ENCODE data around the gene GNAI2. TPM values are rescaled to one million over a fixed set of nuclear protein-coding genes. Genes with fewer than 3 reads are reported as not detected.

GNAI2 gene
- total RNA-seq, 1 donor from 2014 or later: 176 TPM

- no peak for DNase-seq (ENCODE audit: low read depth, low spot score)
- H3K9me3 Mint-ChIP-seq: no peaks in the 10 kb centered on the region
- H3K27ac Mint-ChIP-seq (ENCODE audit: unreplicated experiment): no peak overlapping the region
- peaks cover 29% of the 10 kb centered on the region for H3K4me1 Mint-ChIP-seq
- TF ChIP-seq, protein P1, sequence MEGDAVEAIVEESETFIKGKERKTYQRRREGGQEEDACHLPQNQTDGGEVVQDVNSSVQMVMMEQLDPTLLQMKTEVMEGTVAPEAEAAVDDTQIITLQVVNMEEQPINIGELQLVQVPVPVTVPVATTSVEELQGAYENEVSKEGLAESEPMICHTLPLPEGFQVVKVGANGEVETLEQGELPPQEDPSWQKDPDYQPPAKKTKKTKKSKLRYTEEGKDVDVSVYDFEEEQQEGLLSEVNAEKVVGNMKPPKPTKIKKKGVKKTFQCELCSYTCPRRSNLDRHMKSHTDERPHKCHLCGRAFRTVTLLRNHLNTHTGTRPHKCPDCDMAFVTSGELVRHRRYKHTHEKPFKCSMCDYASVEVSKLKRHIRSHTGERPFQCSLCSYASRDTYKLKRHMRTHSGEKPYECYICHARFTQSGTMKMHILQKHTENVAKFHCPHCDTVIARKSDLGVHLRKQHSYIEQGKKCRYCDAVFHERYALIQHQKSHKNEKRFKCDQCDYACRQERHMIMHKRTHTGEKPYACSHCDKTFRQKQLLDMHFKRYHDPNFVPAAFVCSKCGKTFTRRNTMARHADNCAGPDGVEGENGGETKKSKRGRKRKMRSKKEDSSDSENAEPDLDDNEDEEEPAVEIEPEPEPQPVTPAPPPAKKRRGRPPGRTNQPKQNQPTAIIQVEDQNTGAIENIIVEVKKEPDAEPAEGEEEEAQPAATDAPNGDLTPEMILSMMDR (conservative IDR thresholded peaks at IDR 0.05): no peak
- H3K4me3 Mint-ChIP-seq: peak overlapping the region; percentile 98
- no peaks in the 10 kb centered on the region for H3K36me3 Mint-ChIP-seq (ENCODE audit: low read depth)
- peaks cover 6% of the 10 kb centered on the region for H3K27me3 Mint-ChIP-seq (ENCODE audit: low read depth)
Observed at GRCh38 chr3:50300681-50301254, 64.8 kb downstream of the GNAI2 start.

DNA sequence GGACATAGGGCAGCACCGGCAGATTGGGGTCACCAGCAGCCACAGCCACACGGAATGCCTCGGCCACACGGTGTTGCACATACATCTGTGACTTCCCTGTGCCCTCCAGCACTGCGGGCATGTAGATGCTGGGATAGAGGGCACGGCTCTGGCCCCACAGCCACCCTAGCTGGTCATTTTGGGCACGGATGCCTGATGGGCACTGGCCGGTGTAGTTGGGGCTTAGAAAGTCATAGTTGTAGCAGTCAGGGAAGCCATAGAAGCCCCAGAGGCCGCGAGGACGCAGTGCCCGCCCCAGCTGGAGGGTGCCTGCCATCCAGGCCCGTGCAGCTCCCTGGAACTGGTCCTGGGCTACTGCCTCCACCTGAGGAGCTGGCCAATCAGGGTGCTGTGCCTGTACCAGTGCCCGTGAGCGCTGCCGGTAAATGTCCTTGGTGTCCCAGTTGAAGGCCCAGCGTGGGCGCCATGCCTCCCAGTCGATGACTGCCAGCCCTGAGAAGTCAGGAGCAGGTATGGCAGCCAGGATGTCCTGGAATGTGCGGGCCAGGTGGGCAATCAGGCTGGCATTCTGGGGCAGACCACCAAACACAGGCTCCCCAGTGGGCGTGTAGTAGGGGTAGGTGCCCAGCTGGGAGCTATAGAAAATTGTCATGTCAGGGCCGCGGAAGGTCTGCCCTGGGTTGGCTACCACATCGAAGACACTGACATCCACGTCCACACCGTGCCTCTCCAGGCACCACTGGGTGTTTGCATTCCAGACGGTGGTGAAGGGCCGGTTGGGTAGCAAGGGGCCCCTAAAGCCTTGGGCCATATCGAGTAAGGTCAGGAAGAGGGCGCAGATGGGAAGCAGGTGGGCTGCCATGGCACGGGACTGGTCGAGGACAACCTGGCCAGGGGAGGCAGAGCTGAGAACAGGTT, 66.3 kb downstream of the GNAI2 start:
- DNase-seq (ENCODE audit: low read depth, low spot score): no peak
- H3K9me3 Mint-ChIP-seq: no peaks in the 10 kb centered on the region
- H3K27me3 Mint-ChIP-seq (ENCODE audit: low read depth): peaks cover 6% of the 10 kb centered on the region
- H3K4me3 Mint-ChIP-seq: peak overlapping the region; percentile 70
- H3K36me3 Mint-ChIP-seq (ENCODE audit: low read depth): no peaks in the 10 kb centered on the region
- TF ChIP-seq, protein P1 (conservative IDR thresholded peaks at IDR 0.05): no peak
- H3K27ac Mint-ChIP-seq (ENCODE audit: unreplicated experiment): no peak overlapping the region
- H3K4me1 Mint-ChIP-seq: peaks cover 29% of the 10 kb centered on the region

DNA sequence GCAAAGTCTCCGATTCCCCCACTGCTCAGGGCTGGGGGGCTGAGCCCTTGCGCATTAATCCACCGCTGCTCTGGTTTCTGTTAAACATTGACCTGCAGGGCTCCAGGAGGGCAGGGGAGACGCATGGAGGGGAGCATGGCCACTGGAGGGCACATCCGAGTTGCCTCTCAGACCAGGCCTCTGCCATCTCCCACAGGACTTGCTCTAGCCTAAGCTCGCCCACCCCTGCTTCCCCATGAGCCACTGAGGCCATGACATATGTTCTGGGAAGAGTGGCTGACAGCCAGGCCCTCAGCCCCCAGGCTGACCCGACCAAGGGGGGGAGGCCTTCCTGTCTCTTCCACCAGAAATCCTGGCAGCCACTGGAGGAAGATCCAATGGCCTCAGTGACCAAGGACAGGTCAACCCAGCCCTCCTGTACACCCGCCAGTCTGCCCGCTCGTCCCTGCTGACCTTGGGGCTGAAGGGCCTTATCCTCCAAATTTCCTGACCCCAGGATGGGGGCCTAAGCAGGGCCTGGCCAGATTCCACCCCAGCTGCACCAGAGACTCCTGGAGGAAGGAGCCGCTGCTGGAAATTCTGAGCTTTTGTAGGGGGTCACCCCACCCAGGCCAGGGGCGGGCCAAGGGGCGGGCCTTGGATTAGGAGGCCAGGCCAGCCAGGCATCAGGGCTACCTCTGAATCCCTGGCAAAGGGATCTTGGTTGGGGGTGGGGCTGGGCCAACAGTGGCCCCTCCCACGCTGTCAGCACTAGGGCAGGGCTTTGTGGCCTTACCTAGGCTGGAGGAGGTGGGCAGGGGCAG, 67.2 kb downstream of the GNAI2 start, which contains the start of gene HYAL1:
HYAL1 (minus strand) TSS at position 562 of the 803 bp plus-strand sequence. CDS start 618 bp downstream, outside the sequence.
- Mint-ChIP-seq H3K27ac (ENCODE audit: unreplicated experiment) (no peak within 1 kb of the TSS), H3K4me1 (peaks cover 26% of the 10 kb centered on the region), H3K36me3 (ENCODE audit: low read depth) (no peaks in the 10 kb centered on the region), H3K9me3 (no peaks in the 10 kb centered on the region), H3K27me3 (ENCODE audit: low read depth) (peaks cover 6% of the 10 kb centered on the region), H3K4me3 (peak within 1 kb of the TSS; percentile 54)
- TF ChIP-seq, protein P1 (conservative IDR thresholded peaks at IDR 0.05): no peak
- no peak for DNase-seq (ENCODE audit: low read depth, low spot score)

- H3K4me3 Mint-ChIP-seq: peak overlapping the region; percentile 72
- peaks cover 7% of the 10 kb centered on the region for H3K36me3 Mint-ChIP-seq (ENCODE audit: low read depth)
- no peak overlapping the region for H3K27ac Mint-ChIP-seq (ENCODE audit: unreplicated experiment)
- no peaks in the 10 kb centered on the region for H3K9me3 Mint-ChIP-seq
- no peak for DNase-seq (ENCODE audit: low read depth, low spot score)
- no peaks in the 10 kb centered on the region for H3K27me3 Mint-ChIP-seq (ENCODE audit: low read depth)
- peaks cover 17% of the 10 kb centered on the region for H3K4me1 Mint-ChIP-seq
- TF ChIP-seq, protein P1 (conservative IDR thresholded peaks at IDR 0.05): no peak
Observed at GRCh38 chr3:50304601-50305000, 68.6 kb downstream of the GNAI2 start.

Small RNAs within 50 kb of the gene (microRNA-seq; reads per million reads assigned to microRNA genes)
- not detected for gene MIR5787

Other genes with a start within 250 kb of the GNAI2 start
- 193 and 213 TPM in 2 replicates for gene RBM5, start 147.3 kb upstream of the GNAI2 start, total RNA-seq
- gene SEMA3F, start 80.9 kb upstream of the GNAI2 start, total RNA-seq: 4.2 and 5.8 TPM in 2 replicates
- not detected in 2 replicates for gene GNAT1, start 44.6 kb upstream of the GNAI2 start, total RNA-seq
- 1.8 and 2.7 TPM in 2 replicates for gene SLC38A3, start 30.9 kb upstream of the GNAI2 start, total RNA-seq
- gene SEMA3B, start 32.9 kb downstream of the GNAI2 start, total RNA-seq: 2.3 and 2.9 TPM in 2 replicates
- not detected in 2 replicates for gene LSMEM2, start 42.9 kb downstream of the GNAI2 start, total RNA-seq
- 69.2 and 77.1 TPM in 2 replicates for gene IFRD2, start 56.2 kb downstream of the GNAI2 start, total RNA-seq
- gene HYAL3, start 63.2 kb downstream of the GNAI2 start, total RNA-seq: 2.9 and 4.4 TPM in 2 replicates
- 9.7 and 10.7 TPM in 2 replicates for gene NAA80, start 63.2 kb downstream of the GNAI2 start, total RNA-seq
- 2.0 and 2.5 TPM in 2 replicates for gene HYAL1, start 67.4 kb downstream of the GNAI2 start, total RNA-seq
- 73.0 and 78.0 TPM in 2 replicates for gene HYAL2, start 86.5 kb downstream of the GNAI2 start, total RNA-seq
- gene TUSC2, start 92.0 kb downstream of the GNAI2 start, total RNA-seq: 35.0 and 35.5 TPM in 2 replicates
- gene RASSF1, start 104.6 kb downstream of the GNAI2 start, total RNA-seq: 15.1 and 16.8 TPM in 2 replicates
- gene ZMYND10, start 109.5 kb downstream of the GNAI2 start, total RNA-seq: 2.3 and 2.5 TPM in 2 replicates
- gene NPRL2, start 114.6 kb downstream of the GNAI2 start, total RNA-seq: 29.7 and 30.6 TPM in 2 replicates
- gene CYB561D2, start 114.7 kb downstream of the GNAI2 start, total RNA-seq: 11.7 and 12.8 TPM in 2 replicates
- 37.8 and 39.2 TPM in 2 replicates for gene TMEM115, start 123.3 kb downstream of the GNAI2 start, total RNA-seq

Measured in neural crest cell (in vitro differentiated cells).